HepG2 (cell line): ENCODE results near the gene KIF2C. TPM values are rescaled to one million over a fixed set of nuclear protein-coding genes. Genes with fewer than 3 reads are reported as not detected.

Experiments
- AGO2 ChIP-seq: fragments of 200-400 bp; formaldehyde crosslinking; optimal IDR thresholded peaks from 2 replicates; pipeline ENCODE3; 2017; ENCODE audit warnings: mild to moderate bottlenecking, low read depth, low read length, moderate library complexity
- DPF2 ChIP-seq: sonication (generic); formaldehyde crosslinking; IDR thresholded peaks from 2 replicates; pipeline ENCODE4 v1.4.0; 2020; ENCODE audit warnings: mild to moderate bottlenecking, low read depth, missing genetic modification reagents, borderline replicate concordance
- NFE2L2 ChIP-seq: fragments of 150-350 bp; IDR thresholded peaks from 2 replicates; pipeline ENCODE4 v1.6.1; 2014; ENCODE audit warnings: low read length
- RAD51 ChIP-seq: fragments of 450-650 bp; IDR thresholded peaks from 2 replicates; pipeline ENCODE4 v1.6.1; 2016; ENCODE audit warnings: borderline replicate concordance
- RCOR2 ChIP-seq: IDR thresholded peaks from 2 replicates; pipeline ENCODE4 v1.6.1; 2016; ENCODE audit warnings: missing biosample characterization, missing genetic modification reagents
- RFX5 ChIP-seq: IDR thresholded peaks from 2 replicates; pipeline ENCODE4 v1.6.1; 2011; ENCODE audit warnings: low read depth, low read length, improper control_type of control experiment
- TBP ChIP-seq: sonication (generic); formaldehyde crosslinking; IDR thresholded peaks from 2 replicates; pipeline ENCODE4 v1.5.0; 2020; ENCODE audit warnings: missing genetic modification reagents
- TGIF2 ChIP-seq: IDR thresholded peaks from 2 replicates; pipeline ENCODE4 v1.6.1; 2016; ENCODE audit warnings: control low read depth, missing compliant biosample characterization
- TOE1 ChIP-seq: sonication (generic); formaldehyde crosslinking; IDR thresholded peaks from 2 replicates; pipeline ENCODE4 v1.4.0; 2020; ENCODE audit warnings: mild to moderate bottlenecking, missing genetic modification reagents
- TOPORS ChIP-seq: sonication (generic); formaldehyde crosslinking; IDR thresholded peaks from 2 replicates; pipeline ENCODE4 v1.8.0; 2023; ENCODE audit warnings: mild to moderate bottlenecking, missing genetic modification reagents
- ZBTB20 ChIP-seq: sonication (generic); formaldehyde crosslinking; IDR thresholded peaks from 2 replicates; pipeline ENCODE4 v1.8.1; 2023; ENCODE audit warnings: missing genetic modification reagents, low read depth, mild to moderate bottlenecking, borderline replicate concordance
- ZKSCAN1 ChIP-seq: fragments of 150-350 bp; IDR thresholded peaks from 2 replicates; pipeline ENCODE4 v1.6.1; 2014; ENCODE audit warnings: low read length
- ZMYM3 ChIP-seq: sonication (generic); formaldehyde crosslinking; IDR thresholded peaks from 2 replicates; pipeline ENCODE4 v1.5.1; 2020; ENCODE audit warnings: mild to moderate bottlenecking, missing genetic modification reagents
- ZNF331 ChIP-seq: sonication (generic); formaldehyde crosslinking; IDR thresholded peaks from 2 replicates; pipeline ENCODE4 v1.4.0; 2020; ENCODE audit warnings: missing genetic modification reagents
- ZNF335 ChIP-seq: sonication (generic); formaldehyde crosslinking; IDR thresholded peaks from 2 replicates; pipeline ENCODE4 v1.4.0; 2020; ENCODE audit warnings: missing genetic modification reagents
- ZNF382 ChIP-seq: sonication (generic); formaldehyde crosslinking; IDR thresholded peaks from 2 replicates; pipeline ENCODE4 v1.5.0; 2020; ENCODE audit warnings: missing genetic modification reagents, mild to moderate bottlenecking, borderline replicate concordance
- ZNF569 ChIP-seq: sonication (generic); formaldehyde crosslinking; IDR thresholded peaks from 2 replicates; pipeline ENCODE4 v1.5.0; 2020; ENCODE audit warnings: mild to moderate bottlenecking, missing genetic modification reagents, moderate library complexity, borderline replicate concordance
- ZSCAN9 ChIP-seq: IDR thresholded peaks from 2 replicates; pipeline ENCODE4 v1.6.1; 2016; ENCODE audit warnings: borderline replicate concordance
- polyA plus RNA-seq, 8 experiments: library from polyadenylated mRNA; depleted of rRNA in 3 of 8; stranded (reverse) in 7 of 8; unstranded in 1 of 8; fragments of >200 nt; fragmentation: Illumina TruSeq in 4 of 8; extraction: Trizol in 4 of 8; gene quantifications; 2 replicates each; pipeline versions ENCODE4 v1.2.1 to v1.2.3, GENCODE V29; 2011 to 2016; ENCODE audit warnings: low read depth in 4 of 8, missing spikeins in 1 of 8, mixed read lengths in 1 of 8; ENCODE audit not compliant: insufficient read depth in 1 of 8
- total RNA-seq, 5 experiments: library from RNA; depleted of rRNA; stranded (reverse); fragments of >200 nt; fragmentation: Illumina TruSeq; extraction: Trizol; gene quantifications; 2 replicates each; pipeline ENCODE4 v1.2.3, GENCODE V29; 2016; ENCODE audit warnings: low read depth in 1 of 5
- TF ChIP-seq, protein P1 (sequence below): sonication (generic); formaldehyde crosslinking; conservative IDR thresholded peaks from 2 replicates; pipeline ENCODE4 v1.4.0; 2020; ENCODE audit warnings: mild to moderate bottlenecking, missing genetic modification reagents, moderate library complexity
- TF ChIP-seq, protein P2 (sequence below): IDR thresholded peaks from 2 replicates; pipeline ENCODE4 v1.4.0; 2020; ENCODE audit warnings: mild to moderate bottlenecking, missing genetic modification reagents
- TF ChIP-seq, protein P3 (sequence below): sonication (generic); formaldehyde crosslinking; IDR thresholded peaks from 2 replicates; pipeline ENCODE4 v1.5.0; 2020; ENCODE audit warnings: missing genetic modification reagents

The KIF2C gene
- total and polyA plus RNA-seq, 2 of the 13 experiments (the other 11 are each of a cell fraction or from before 2014, with no cell fraction given), result 29.7 to 53.7 TPM

DNA sequence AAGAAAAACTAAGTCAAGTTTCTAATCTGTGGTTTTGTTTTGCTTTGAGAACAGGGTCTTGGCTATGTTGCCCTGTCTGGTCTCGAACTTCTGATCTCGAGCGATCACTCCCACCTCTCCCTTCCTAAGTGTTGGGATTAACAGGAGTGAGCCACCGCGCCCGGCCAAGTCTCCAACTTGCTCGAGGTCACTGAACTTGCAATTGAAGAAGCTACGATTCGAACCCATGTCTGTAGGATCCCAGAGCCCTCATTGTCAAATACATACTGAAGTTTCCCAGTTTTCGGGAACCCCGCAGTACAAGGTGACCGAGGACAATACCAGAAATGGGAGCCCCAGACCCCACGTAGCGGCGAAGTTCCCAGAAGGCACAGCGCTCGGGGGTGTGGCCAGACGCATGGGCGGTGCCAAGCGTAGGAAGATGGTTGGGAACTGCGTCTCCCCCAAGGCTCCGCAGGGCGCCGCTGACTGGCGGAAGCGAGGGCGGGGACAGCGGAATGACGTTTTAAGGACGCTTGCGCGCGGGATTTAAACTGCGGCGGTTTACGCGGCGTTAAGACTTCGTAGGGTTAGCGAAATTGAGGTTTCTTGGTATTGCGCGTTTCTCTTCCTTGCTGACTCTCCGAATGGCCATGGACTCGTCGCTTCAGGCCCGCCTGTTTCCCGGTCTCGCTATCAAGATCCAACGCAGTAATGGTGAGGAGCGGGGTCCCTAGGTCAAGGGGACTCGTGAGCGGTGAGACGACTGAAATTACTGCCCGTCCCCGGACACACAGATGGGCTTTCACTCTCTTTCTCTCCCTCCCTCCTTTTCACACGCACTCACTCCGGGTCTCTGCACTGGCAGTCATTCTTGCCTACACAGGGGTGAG lies at the start of gene KIF2C (continued):
- TF ChIP-seq, protein P1, sequence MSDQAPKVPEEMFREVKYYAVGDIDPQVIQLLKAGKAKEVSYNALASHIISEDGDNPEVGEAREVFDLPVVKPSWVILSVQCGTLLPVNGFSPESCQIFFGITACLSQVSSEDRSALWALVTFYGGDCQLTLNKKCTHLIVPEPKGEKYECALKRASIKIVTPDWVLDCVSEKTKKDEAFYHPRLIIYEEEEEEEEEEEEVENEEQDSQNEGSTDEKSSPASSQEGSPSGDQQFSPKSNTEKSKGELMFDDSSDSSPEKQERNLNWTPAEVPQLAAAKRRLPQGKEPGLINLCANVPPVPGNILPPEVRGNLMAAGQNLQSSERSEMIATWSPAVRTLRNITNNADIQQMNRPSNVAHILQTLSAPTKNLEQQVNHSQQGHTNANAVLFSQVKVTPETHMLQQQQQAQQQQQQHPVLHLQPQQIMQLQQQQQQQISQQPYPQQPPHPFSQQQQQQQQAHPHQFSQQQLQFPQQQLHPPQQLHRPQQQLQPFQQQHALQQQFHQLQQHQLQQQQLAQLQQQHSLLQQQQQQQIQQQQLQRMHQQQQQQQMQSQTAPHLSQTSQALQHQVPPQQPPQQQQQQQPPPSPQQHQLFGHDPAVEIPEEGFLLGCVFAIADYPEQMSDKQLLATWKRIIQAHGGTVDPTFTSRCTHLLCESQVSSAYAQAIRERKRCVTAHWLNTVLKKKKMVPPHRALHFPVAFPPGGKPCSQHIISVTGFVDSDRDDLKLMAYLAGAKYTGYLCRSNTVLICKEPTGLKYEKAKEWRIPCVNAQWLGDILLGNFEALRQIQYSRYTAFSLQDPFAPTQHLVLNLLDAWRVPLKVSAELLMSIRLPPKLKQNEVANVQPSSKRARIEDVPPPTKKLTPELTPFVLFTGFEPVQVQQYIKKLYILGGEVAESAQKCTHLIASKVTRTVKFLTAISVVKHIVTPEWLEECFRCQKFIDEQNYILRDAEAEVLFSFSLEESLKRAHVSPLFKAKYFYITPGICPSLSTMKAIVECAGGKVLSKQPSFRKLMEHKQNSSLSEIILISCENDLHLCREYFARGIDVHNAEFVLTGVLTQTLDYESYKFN, result peak; percentile 56
- TF ChIP-seq ZBTB20 (CRISPR knock-in tag), result no peak
- no peak for TF ChIP-seq ZNF382 (CRISPR knock-in tag)
- TF ChIP-seq, protein P2, sequence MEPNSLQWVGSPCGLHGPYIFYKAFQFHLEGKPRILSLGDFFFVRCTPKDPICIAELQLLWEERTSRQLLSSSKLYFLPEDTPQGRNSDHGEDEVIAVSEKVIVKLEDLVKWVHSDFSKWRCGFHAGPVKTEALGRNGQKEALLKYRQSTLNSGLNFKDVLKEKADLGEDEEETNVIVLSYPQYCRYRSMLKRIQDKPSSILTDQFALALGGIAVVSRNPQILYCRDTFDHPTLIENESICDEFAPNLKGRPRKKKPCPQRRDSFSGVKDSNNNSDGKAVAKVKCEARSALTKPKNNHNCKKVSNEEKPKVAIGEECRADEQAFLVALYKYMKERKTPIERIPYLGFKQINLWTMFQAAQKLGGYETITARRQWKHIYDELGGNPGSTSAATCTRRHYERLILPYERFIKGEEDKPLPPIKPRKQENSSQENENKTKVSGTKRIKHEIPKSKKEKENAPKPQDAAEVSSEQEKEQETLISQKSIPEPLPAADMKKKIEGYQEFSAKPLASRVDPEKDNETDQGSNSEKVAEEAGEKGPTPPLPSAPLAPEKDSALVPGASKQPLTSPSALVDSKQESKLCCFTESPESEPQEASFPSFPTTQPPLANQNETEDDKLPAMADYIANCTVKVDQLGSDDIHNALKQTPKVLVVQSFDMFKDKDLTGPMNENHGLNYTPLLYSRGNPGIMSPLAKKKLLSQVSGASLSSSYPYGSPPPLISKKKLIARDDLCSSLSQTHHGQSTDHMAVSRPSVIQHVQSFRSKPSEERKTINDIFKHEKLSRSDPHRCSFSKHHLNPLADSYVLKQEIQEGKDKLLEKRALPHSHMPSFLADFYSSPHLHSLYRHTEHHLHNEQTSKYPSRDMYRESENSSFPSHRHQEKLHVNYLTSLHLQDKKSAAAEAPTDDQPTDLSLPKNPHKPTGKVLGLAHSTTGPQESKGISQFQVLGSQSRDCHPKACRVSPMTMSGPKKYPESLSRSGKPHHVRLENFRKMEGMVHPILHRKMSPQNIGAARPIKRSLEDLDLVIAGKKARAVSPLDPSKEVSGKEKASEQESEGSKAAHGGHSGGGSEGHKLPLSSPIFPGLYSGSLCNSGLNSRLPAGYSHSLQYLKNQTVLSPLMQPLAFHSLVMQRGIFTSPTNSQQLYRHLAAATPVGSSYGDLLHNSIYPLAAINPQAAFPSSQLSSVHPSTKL (CRISPR knock-in tag), result peak; percentile 35; the same call in 1 of the 2 replicates
- no peak for TF ChIP-seq ZKSCAN1
- TF ChIP-seq ZNF335 (CRISPR knock-in tag), result 0 out of 2 replicates have a peak, but pooled peaks have one; percentile 62
- TF ChIP-seq ZSCAN9 (CRISPR knock-in tag), result peak; percentile 72; the same call in 1 of the 2 replicates
- no peak for TF ChIP-seq DPF2 (CRISPR knock-in tag)
- peak; percentile 54; the same call in 1 of the 2 replicates for TF ChIP-seq RCOR2 (CRISPR knock-in tag)
- peak; percentile 76; the same call in 1 of the 2 replicates for TF ChIP-seq TOE1
- no peak for TF ChIP-seq NFE2L2
- 0 out of 2 replicates have a peak, but pooled peaks have one; percentile 33 for TF ChIP-seq TBP (CRISPR knock-in tag)
- TF ChIP-seq RFX5, result 0 out of 2 replicates have a peak, but pooled peaks have one; percentile 44
- peak; percentile 62 for TF ChIP-seq ZMYM3 (CRISPR knock-in tag)
- no peak for TF ChIP-seq AGO2
- peak; percentile 75 for TF ChIP-seq TGIF2 (CRISPR knock-in tag)
- TF ChIP-seq TOPORS (CRISPR knock-in tag), result peak; percentile 80; the same call in 1 of the 2 replicates
- TF ChIP-seq, protein P3, sequence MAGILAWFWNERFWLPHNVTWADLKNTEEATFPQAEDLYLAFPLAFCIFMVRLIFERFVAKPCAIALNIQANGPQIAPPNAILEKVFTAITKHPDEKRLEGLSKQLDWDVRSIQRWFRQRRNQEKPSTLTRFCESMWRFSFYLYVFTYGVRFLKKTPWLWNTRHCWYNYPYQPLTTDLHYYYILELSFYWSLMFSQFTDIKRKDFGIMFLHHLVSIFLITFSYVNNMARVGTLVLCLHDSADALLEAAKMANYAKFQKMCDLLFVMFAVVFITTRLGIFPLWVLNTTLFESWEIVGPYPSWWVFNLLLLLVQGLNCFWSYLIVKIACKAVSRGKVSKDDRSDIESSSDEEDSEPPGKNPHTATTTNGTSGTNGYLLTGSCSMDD (CRISPR knock-in tag), result no peak
- no peak for TF ChIP-seq RAD51
- TF ChIP-seq ZNF331, result peak; percentile 71
- no peak; the same call in 1 of the 2 replicates for TF ChIP-seq ZNF569 (CRISPR knock-in tag)
